ENCODE measurements around the gene KPNB1. TPM values are rescaled to one million over a fixed set of nuclear protein-coding genes. Genes with fewer than 3 reads are reported as not detected.

The KPNB1 gene
- total RNA-seq, 1 experiment from 2014 or later, result 538 TPM

DNA sequence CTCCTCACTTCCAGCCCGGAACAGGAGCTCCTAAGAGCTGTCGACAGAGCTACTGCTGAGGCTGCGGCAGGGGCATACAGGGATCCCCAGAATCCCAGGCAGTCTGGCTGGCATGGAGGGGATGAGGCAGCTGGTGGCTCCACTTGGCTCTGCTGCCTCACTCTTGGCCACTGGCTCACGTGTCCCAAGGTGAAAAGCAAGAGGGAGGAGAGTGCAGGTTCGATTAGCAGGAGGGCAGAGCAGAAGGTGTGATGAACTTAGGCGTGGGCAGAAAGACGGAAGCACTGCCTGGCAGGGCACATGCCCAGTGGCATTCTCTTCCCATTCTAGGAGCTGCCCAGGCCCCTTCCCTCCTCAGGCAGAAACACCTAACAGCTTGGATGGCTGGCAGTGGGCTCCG lies 72.0 kb downstream of the KPNB1 start:
- Mint-ChIP-seq H3K27me3 (ENCODE audit: unreplicated experiment) (peaks cover 100% of the 10 kb centered on the region), H3K4me3 (ENCODE audit: low read depth, unreplicated experiment) (no peak overlapping the region), H3K4me1 (ENCODE audit: low read depth, unreplicated experiment) (peaks cover 21% of the 10 kb centered on the region), H3K27ac (ENCODE audit: unreplicated experiment) (no peak overlapping the region), H3K9me3 (ENCODE audit: low read depth, unreplicated experiment) (no peaks in the 10 kb centered on the region), H3K36me3 (ENCODE audit: insufficient read depth, unreplicated experiment) (peaks cover 4% of the 10 kb centered on the region)
- intact Hi-C loops (cut with micrococcal nuclease; ENCODE audit: unreplicated experiment), result no loop called here
- CTCF ChIA-PET, result interaction anchor here (0.6 kb wide), 1 partner anchor 67 kb away, joined by 4 read pairs; no protein-coding TSS in a partner anchor
- no peak for DNase-seq
- no TSS peak for BruUV-seq (replicated peaks)
- TF ChIP-seq, protein P1, sequence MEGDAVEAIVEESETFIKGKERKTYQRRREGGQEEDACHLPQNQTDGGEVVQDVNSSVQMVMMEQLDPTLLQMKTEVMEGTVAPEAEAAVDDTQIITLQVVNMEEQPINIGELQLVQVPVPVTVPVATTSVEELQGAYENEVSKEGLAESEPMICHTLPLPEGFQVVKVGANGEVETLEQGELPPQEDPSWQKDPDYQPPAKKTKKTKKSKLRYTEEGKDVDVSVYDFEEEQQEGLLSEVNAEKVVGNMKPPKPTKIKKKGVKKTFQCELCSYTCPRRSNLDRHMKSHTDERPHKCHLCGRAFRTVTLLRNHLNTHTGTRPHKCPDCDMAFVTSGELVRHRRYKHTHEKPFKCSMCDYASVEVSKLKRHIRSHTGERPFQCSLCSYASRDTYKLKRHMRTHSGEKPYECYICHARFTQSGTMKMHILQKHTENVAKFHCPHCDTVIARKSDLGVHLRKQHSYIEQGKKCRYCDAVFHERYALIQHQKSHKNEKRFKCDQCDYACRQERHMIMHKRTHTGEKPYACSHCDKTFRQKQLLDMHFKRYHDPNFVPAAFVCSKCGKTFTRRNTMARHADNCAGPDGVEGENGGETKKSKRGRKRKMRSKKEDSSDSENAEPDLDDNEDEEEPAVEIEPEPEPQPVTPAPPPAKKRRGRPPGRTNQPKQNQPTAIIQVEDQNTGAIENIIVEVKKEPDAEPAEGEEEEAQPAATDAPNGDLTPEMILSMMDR (IDR thresholded peaks at IDR 0.05; ENCODE audit: unreplicated experiment), result no peak

DNA sequence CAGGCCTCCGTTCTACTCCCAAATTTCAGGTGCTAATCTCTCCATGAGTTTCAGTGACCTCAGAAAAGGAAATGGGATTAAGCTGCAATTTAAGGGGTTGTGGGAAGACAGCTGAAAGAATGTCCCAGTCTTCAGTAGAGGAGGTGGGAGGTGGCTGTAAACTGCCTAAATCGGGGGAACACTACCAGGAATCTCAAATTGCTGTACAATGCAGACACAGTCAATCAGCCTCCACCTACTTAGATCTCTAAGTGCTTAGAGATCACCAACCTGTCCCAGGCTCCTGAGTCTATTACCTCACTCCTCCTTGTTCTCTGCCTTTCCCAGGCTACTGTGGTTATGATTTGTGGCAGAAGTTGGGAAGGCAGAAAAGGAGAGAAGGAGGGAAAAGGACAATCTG lies 75.0 kb downstream of the KPNB1 start:
- intact Hi-C loops (cut with micrococcal nuclease; ENCODE audit: unreplicated experiment), result no loop called here
- Mint-ChIP-seq H3K27me3 (ENCODE audit: unreplicated experiment) (peaks cover 100% of the 10 kb centered on the region), H3K9me3 (ENCODE audit: low read depth, unreplicated experiment) (no peaks in the 10 kb centered on the region), H3K4me1 (ENCODE audit: low read depth, unreplicated experiment) (no peaks in the 10 kb centered on the region), H3K36me3 (ENCODE audit: insufficient read depth, unreplicated experiment) (peaks cover 4% of the 10 kb centered on the region), H3K4me3 (ENCODE audit: low read depth, unreplicated experiment) (no peak overlapping the region), H3K27ac (ENCODE audit: unreplicated experiment) (no peak overlapping the region)
- CTCF ChIA-PET, result interaction anchor here (1.0 kb wide), 1 partner anchor 8 kb away, joined by 3 read pairs; the partner anchor contains the start of gene TBX21
- TF ChIP-seq, protein P1 (IDR thresholded peaks at IDR 0.05; ENCODE audit: unreplicated experiment), result no peak
- DNase-seq, result no peak
- no TSS peak for BruUV-seq (replicated peaks)

DNA sequence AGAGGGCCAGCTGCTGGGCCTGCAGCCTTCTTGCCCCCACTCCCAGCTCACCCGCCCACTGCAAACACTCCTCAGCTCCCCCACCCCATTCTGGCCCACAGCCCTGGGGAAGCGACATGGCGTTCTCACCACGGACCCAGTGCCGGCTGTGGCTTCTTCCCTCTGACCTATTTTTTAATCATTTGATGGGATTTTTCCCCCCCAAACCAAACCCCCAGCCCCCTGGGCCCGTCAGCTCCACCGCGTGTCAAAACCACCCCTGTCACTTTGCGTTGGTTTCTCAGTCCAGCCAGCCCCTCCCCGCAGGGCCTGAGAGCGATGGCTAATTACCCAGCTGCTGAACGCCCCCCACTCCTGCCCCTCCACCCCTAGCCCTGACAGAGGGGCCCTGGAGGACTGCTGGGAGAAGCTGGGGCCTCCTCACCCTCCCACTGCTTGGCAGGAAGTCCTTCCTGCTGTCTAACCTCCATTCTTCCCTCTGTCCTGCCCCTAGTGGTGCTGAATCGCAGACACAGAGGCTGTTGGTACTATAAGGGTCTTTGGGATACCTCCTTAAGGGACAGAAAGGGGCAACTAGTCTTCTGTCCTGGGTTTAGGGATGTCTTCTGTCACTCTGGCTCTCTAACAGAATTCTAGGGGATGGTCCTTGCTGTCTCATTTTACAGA lies 75.9 kb downstream of the KPNB1 start:
- TF ChIP-seq, protein P1 (IDR thresholded peaks at IDR 0.05; ENCODE audit: unreplicated experiment), result no peak

DNA sequence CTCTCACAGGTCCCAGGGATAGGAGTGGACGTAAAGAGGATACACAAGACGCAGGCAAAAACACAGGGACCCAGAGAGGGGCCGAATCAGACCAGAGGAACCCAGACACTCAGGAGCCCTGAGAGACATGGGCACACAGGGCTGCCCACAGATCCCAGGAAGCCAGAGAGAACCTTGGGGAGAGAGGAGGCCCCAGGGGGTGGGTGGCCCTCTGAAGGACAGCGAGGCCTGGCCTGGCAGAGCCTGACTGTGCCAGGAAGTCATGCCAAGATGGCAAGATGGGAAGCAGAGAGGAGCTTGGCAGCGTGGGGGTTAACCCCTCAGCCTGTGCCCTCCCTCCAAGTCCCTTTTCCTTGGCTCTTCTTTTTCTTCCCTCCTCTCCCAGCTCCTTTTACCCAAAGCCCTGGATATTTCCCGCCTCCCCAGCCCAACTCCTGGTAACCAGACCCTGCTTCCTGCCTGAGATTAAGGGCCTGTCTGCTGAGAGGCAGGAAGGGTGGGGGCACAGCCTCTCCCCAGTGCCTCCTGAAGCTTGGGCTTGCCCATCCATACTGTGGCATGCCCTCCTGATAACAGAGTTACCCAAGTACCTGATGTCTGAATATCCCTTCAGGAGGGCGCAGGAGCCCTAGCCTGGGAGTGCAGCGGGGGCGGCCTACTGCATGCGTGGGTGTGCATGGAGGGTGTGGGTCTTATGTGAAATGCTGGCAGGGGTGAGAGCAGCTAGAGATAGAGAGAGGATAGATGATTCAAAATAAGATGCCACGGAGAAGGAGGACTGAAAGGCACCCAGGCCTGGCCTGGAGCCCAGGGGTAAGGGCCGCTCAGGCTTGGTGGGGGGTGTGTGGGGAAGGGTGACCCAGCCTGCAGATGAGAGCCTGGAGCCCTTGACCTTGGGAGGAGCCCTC lies 77.3 kb downstream of the KPNB1 start:
- TF ChIP-seq, protein P1 (IDR thresholded peaks at IDR 0.05; ENCODE audit: unreplicated experiment), result no peak
- DNase-seq, result no peak
- Mint-ChIP-seq H3K36me3 (ENCODE audit: insufficient read depth, unreplicated experiment) (no peaks in the 10 kb centered on the region), H3K27ac (ENCODE audit: unreplicated experiment) (no peak overlapping the region), H3K9me3 (ENCODE audit: low read depth, unreplicated experiment) (no peaks in the 10 kb centered on the region), H3K4me1 (ENCODE audit: low read depth, unreplicated experiment) (no peaks in the 10 kb centered on the region), H3K4me3 (ENCODE audit: low read depth, unreplicated experiment) (no peak overlapping the region), H3K27me3 (ENCODE audit: unreplicated experiment) (peaks cover 100% of the 10 kb centered on the region)
- CTCF ChIA-PET, result no interaction called here
- intact Hi-C loops (cut with micrococcal nuclease; ENCODE audit: unreplicated experiment), result no loop called here
- BruUV-seq (replicated peaks), result no TSS peak

More for the DNA sequence above, 75.9 kb downstream of the KPNB1 start:
- CTCF ChIA-PET, result no interaction called here
- H3K4me3 Mint-ChIP-seq (ENCODE audit: low read depth, unreplicated experiment), result no peak overlapping the region
- peaks cover 100% of the 10 kb centered on the region for H3K27me3 Mint-ChIP-seq (ENCODE audit: unreplicated experiment)
- no peak overlapping the region for H3K27ac Mint-ChIP-seq (ENCODE audit: unreplicated experiment)
- intact Hi-C loops (cut with micrococcal nuclease; ENCODE audit: unreplicated experiment), result no loop called here
- peaks cover 4% of the 10 kb centered on the region for H3K36me3 Mint-ChIP-seq (ENCODE audit: insufficient read depth, unreplicated experiment)
- H3K4me1 Mint-ChIP-seq (ENCODE audit: low read depth, unreplicated experiment), result no peaks in the 10 kb centered on the region
- H3K9me3 Mint-ChIP-seq (ENCODE audit: low read depth, unreplicated experiment), result no peaks in the 10 kb centered on the region
- no peak for DNase-seq
- BruUV-seq (replicated peaks), result no TSS peak

Data from Calu3 (cell line).